ENCODE measurements around the gene KCNH6.

Gene KCNH6

GRCh38 chr17:63511331-63511730, 11.8 kb upstream of the KCNH6 start:
- DNase-seq (ENCODE audit: low read depth) = no peak

- no peak for DNase-seq (ENCODE audit: low read depth)
Observed at GRCh38 chr17:63512388-63512787, 10.8 kb upstream of the KCNH6 start.

GRCh38 chr17:63512896-63513644, 10.1 kb upstream of the KCNH6 start:
- DNase-seq (ENCODE audit: low read depth) = no peak

GRCh38 chr17:63514477-63514876, 8.7 kb upstream of the KCNH6 start:
- no peak for DNase-seq (ENCODE audit: low read depth)

GRCh38 chr17:63514974-63515373, 8.2 kb upstream of the KCNH6 start:
- no peak for DNase-seq (ENCODE audit: low read depth)

- DNase-seq (ENCODE audit: low read depth) = no peak
Observed at GRCh38 chr17:63515426-63515825, 7.7 kb upstream of the KCNH6 start.

GRCh38 chr17:63516910-63517824, 6.0 kb upstream of the KCNH6 start:
- no peak for DNase-seq (ENCODE audit: low read depth)

GRCh38 chr17:63517825-63518534, 5.2 kb upstream of the KCNH6 start:
- no peak for DNase-seq (ENCODE audit: low read depth)

- DNase-seq (ENCODE audit: low read depth) = no peak
Observed at GRCh38 chr17:63519116-63519881, 3.9 kb upstream of the KCNH6 start.

GRCh38 chr17:63519972-63520882, 2.9 kb upstream of the KCNH6 start:
- no peak for DNase-seq (ENCODE audit: low read depth)

- DNase-seq (ENCODE audit: low read depth) = no peak
Observed at GRCh38 chr17:63524051-63524450, 893 bp downstream of the KCNH6 start.

GRCh38 chr17:63525190-63525946, 2.2 kb downstream of the KCNH6 start:
- no peak for DNase-seq (ENCODE audit: low read depth)

- DNase-seq (ENCODE audit: low read depth) = no peak
Observed at GRCh38 chr17:63526861-63527260, 3.7 kb downstream of the KCNH6 start.

GRCh38 chr17:63528183-63528582, 5.0 kb downstream of the KCNH6 start:
- no peak for DNase-seq (ENCODE audit: low read depth)

GRCh38 chr17:63529711-63530556, 6.8 kb downstream of the KCNH6 start:
- no peak for DNase-seq (ENCODE audit: low read depth)

GRCh38 chr17:63530557-63531021, 7.4 kb downstream of the KCNH6 start:
- DNase-seq (ENCODE audit: low read depth) = no peak

- no peak for DNase-seq (ENCODE audit: low read depth)
Observed at GRCh38 chr17:63531022-63531965, 8.1 kb downstream of the KCNH6 start.
